Mesenchymal stem cell (in vitro differentiated cells and primary cell): ENCODE measurements around the gene THEM5.
"Not testable (repeated sequence)": the region's sequence is repeated elsewhere in the genome, so short reads cannot be mapped to it uniquely, and the experiment has no call there.

Source experiments
- DNase-seq: peaks from one replicate; pipeline ENCODE4 v3.0.0-alpha.2; 2013
- H2AFZ ChIP-seq: one replicate; pipeline ENCODE4 v1.6.1; 2013; ENCODE audit warnings: low read depth, mild to moderate bottlenecking, control low read depth, inconsistent platforms, low read length, moderate library complexity
- H2AK5ac ChIP-seq: 2 replicates; pipeline ENCODE4 v1.6.1; 2013; ENCODE audit warnings: low read length, moderate library complexity, mild to moderate bottlenecking, inconsistent platforms; ENCODE audit not compliant: severe bottlenecking
- H2BK120ac ChIP-seq: one replicate; pipeline ENCODE4 v1.6.1; 2013; ENCODE audit warnings: low read depth, mild to moderate bottlenecking, inconsistent platforms, low read length, moderate library complexity
- H2BK12ac ChIP-seq, 2 experiments: one replicate each; pipeline ENCODE4 v1.6.1; 2013; ENCODE audit warnings: inconsistent platforms in 2 of 2, low read length in 2 of 2, mild to moderate bottlenecking in 2 of 2, moderate library complexity in 2 of 2, control low read depth in 1 of 2
- H2BK15ac ChIP-seq: one replicate; pipeline ENCODE4 v1.6.1; 2013; ENCODE audit warnings: mild to moderate bottlenecking, low read depth, inconsistent platforms; ENCODE audit not compliant: poor library complexity, severe bottlenecking
- H2BK5ac ChIP-seq: 2 replicates; pipeline ENCODE4 v1.6.1; 2013; ENCODE audit warnings: low read depth, mild to moderate bottlenecking, low read length, control low read depth, inconsistent platforms; ENCODE audit not compliant: poor library complexity, severe bottlenecking
- H3K14ac ChIP-seq, 2 experiments: one replicate each; pipeline ENCODE4 v1.6.1; 2013; ENCODE audit warnings: inconsistent platforms in 2 of 2, low read length in 2 of 2, control low read depth in 1 of 2, mild to moderate bottlenecking in 1 of 2, moderate library complexity in 1 of 2
- H3K18ac ChIP-seq, 2 experiments: one replicate each; pipeline ENCODE4 v1.6.1; 2013; ENCODE audit warnings: inconsistent platforms in 2 of 2, low read length in 2 of 2, control low read depth in 1 of 2, low read depth in 1 of 2, mild to moderate bottlenecking in 1 of 2
- H3K23ac ChIP-seq, 2 experiments: one replicate each; pipeline ENCODE4 v1.6.1; 2013; ENCODE audit warnings: inconsistent platforms in 2 of 2, low read length in 2 of 2, mild to moderate bottlenecking in 2 of 2, moderate library complexity in 2 of 2, control low read depth in 1 of 2
- H3K27ac ChIP-seq: 2 replicates; pipeline ENCODE4 v1.5.1; 2013; ENCODE audit warnings: mild to moderate bottlenecking, moderate library complexity, low read length, control low read depth, inconsistent platforms; ENCODE audit not compliant: poor library complexity, severe bottlenecking
- H3K27me3 ChIP-seq, 2 experiments: 2 replicates each; pipeline versions ENCODE4 v1.6.1 to v1.7.0; 2013; ENCODE audit warnings: low read length in 2 of 2, mild to moderate bottlenecking in 2 of 2, moderate library complexity in 2 of 2, control low read depth in 1 of 2, inconsistent platforms in 1 of 2; ENCODE audit not compliant: control insufficient read depth in 1 of 2, insufficient read depth in 1 of 2
- H3K36me3 ChIP-seq, 2 experiments: 2 replicates each; pipeline versions ENCODE4 v1.6.1 to v1.7.0; 2013; ENCODE audit warnings: low read length in 2 of 2, control low read depth in 1 of 2, inconsistent platforms in 1 of 2, low read depth in 1 of 2, mild to moderate bottlenecking in 1 of 2; ENCODE audit not compliant: insufficient read depth in 2 of 2, control insufficient read depth in 1 of 2
- H3K4ac ChIP-seq, 2 experiments: one replicate each; pipeline ENCODE4 v1.6.1; 2013; ENCODE audit warnings: inconsistent platforms in 2 of 2, low read length in 2 of 2, mild to moderate bottlenecking in 2 of 2, moderate library complexity in 2 of 2, control low read depth in 1 of 2, low read depth in 1 of 2
- H3K4me1 ChIP-seq: 2 replicates; pipeline ENCODE4 v1.6.1; 2013; ENCODE audit warnings: low read depth, low read length, control low read depth; ENCODE audit not compliant: control insufficient read depth, insufficient read depth
- H3K4me2 ChIP-seq: 2 replicates; pipeline ENCODE4 v1.6.1; 2013; ENCODE audit warnings: low read length, mild to moderate bottlenecking, inconsistent platforms; ENCODE audit not compliant: poor library complexity, severe bottlenecking
- H3K4me3 ChIP-seq, 2 experiments: 2 replicates each; pipeline versions ENCODE4 v1.5.1 to v1.7.0; 2013; ENCODE audit warnings: low read length in 2 of 2, mild to moderate bottlenecking in 2 of 2, control low read depth in 1 of 2, low read depth in 1 of 2; ENCODE audit not compliant: insufficient read depth in 1 of 2
- H3K79me1 ChIP-seq: replicated peaks from 2 replicates; pipeline ENCODE4 v1.6.1; 2013; ENCODE audit warnings: mild to moderate bottlenecking, control low read depth, low read length, inconsistent platforms; ENCODE audit not compliant: poor library complexity, severe bottlenecking
- H3K9ac ChIP-seq: 2 replicates; pipeline ENCODE4 v1.7.0; 2013; ENCODE audit warnings: mild to moderate bottlenecking, low read length, moderate library complexity
- H3K9me3 ChIP-seq: 2 replicates; pipeline ENCODE4 v1.7.0; 2013; ENCODE audit warnings: mild to moderate bottlenecking, low read length; ENCODE audit not compliant: control insufficient read depth
- H4K8ac ChIP-seq: one replicate; pipeline ENCODE4 v1.6.1; 2013; ENCODE audit warnings: inconsistent platforms, mild to moderate bottlenecking, low read length, moderate library complexity
- H4K91ac ChIP-seq: one replicate; pipeline ENCODE4 v1.6.1; 2013; ENCODE audit warnings: mild to moderate bottlenecking, low read length, inconsistent platforms
- WGBS: methylation state at CpG from one replicate; pipeline ENCODE4 v1.1.7; 2013; ENCODE audit warnings: mixed read lengths; 5-methylcytosine and 5-hydroxymethylcytosine counted together

Gene THEM5

GRCh38 chr1:151884445-151884844, 30.9 kb upstream of the THEM5 start:
- not testable (repeated sequence) for H3K23ac ChIP-seq, H3K9me3 ChIP-seq, H3K14ac ChIP-seq, H2BK5ac ChIP-seq, H2BK12ac ChIP-seq, H3K27ac ChIP-seq, H3K4me3 ChIP-seq, H2AK5ac ChIP-seq, H3K27me3 ChIP-seq, H2AFZ ChIP-seq, DNase-seq, H3K18ac ChIP-seq, H4K91ac ChIP-seq, H3K4me1 ChIP-seq, H3K4ac ChIP-seq, H4K8ac ChIP-seq, H3K9ac ChIP-seq, H3K4me2 ChIP-seq, H2BK15ac ChIP-seq, H3K79me1 ChIP-seq, H2BK120ac ChIP-seq
- WGBS = no CpG with 5 or more reads among the region's 3 CpGs
- peaks cover 2 to 25% of the 10 kb centered on the region in 2 experiments for H3K36me3 ChIP-seq

GRCh38 chr1:151883898-151884297, 30.4 kb upstream of the THEM5 start:
- H3K18ac ChIP-seq, H2AFZ ChIP-seq, H2BK12ac ChIP-seq, H2BK15ac ChIP-seq, DNase-seq, H3K27ac ChIP-seq, H3K23ac ChIP-seq, H4K91ac ChIP-seq, H4K8ac ChIP-seq, H3K4me1 ChIP-seq, H3K4ac ChIP-seq, H2BK120ac ChIP-seq, H3K79me1 ChIP-seq, H2BK5ac ChIP-seq, H3K9ac ChIP-seq, H2AK5ac ChIP-seq, H3K4me3 ChIP-seq, H3K14ac ChIP-seq, H3K27me3 ChIP-seq, H3K4me2 ChIP-seq, H3K9me3 ChIP-seq: not testable (repeated sequence)
- H3K36me3 ChIP-seq = peaks cover 2 to 20% of the 10 kb centered on the region in 2 experiments
- WGBS = 100% methylated on average over 2 of the region's 4 CpGs

- H3K4me2 ChIP-seq, H2BK15ac ChIP-seq, H2AK5ac ChIP-seq, H3K18ac ChIP-seq, H3K27ac ChIP-seq, DNase-seq, H3K9ac ChIP-seq, H3K23ac ChIP-seq, H2BK5ac ChIP-seq, H4K91ac ChIP-seq, H3K4ac ChIP-seq, H2AFZ ChIP-seq, H4K8ac ChIP-seq, H2BK12ac ChIP-seq, H3K4me1 ChIP-seq, H2BK120ac ChIP-seq, H3K14ac ChIP-seq, H3K27me3 ChIP-seq, H3K9me3 ChIP-seq, H3K79me1 ChIP-seq, H3K4me3 ChIP-seq: not testable (repeated sequence)
- WGBS = 100% methylated on average over 4 of the region's 5 CpGs
- peaks cover 2 to 16% of the 10 kb centered on the region in 2 experiments for H3K36me3 ChIP-seq
These were observed 29.4 kb upstream of the THEM5 start for GRCh38 chr1:151882918-151883317.

- Histone ChIP-seq H3K79me1 (no peaks in the 10 kb centered on the region), H2BK15ac (no peak overlapping the region), H3K23ac (no peak overlapping the region), H3K4me1 (no peaks in the 10 kb centered on the region), H3K27me3 (no peaks in the 10 kb centered on the region), H4K8ac (no peak overlapping the region), H2AFZ (no peak overlapping the region), H3K4ac (no peak overlapping the region), H3K27ac (no peak overlapping the region), H3K9me3 (no peaks in the 10 kb centered on the region), H2AK5ac (no peak overlapping the region), H3K14ac (no peak overlapping the region), H3K18ac (no peak overlapping the region), H2BK5ac (no peak overlapping the region), H2BK12ac (no peak overlapping the region), H3K9ac (no peak overlapping the region), H3K36me3 (peaks cover 2 to 16% of the 10 kb centered on the region in 2 experiments), H3K4me2 (no peak overlapping the region), H2BK120ac (no peak overlapping the region), H4K91ac (no peak overlapping the region), H3K4me3 (no peak overlapping the region)
- no CpG with 5 or more reads among the region's 2 CpGs for WGBS
- DNase-seq = no peak
These were observed 29.0 kb upstream of the THEM5 start for GRCh38 chr1:151882466-151882865.
